Body of pancreas (tissue), 4 donors: Measurements from ENCODE around the gene CAPRIN1. TPM values are rescaled to one million over a fixed set of nuclear protein-coding genes. Genes with fewer than 3 reads are reported as not detected.

ENCODE experiments used
- ATAC-seq: fragments of 150-250 bp; one replicate; pipeline ENCODE4 v1.9.1; 2016
- DNase-seq, 4 donors: peaks; one replicate each; pipeline ENCODE4 v3.0.0-alpha.2; 2019
- H3K27ac ChIP-seq, 4 donors: fragments of 200-600 bp; sonication (generic); 1 replicate in 3 of 4; 2 replicates in 1 of 4; pipeline versions ENCODE4 v1.5.1 to v1.6.1; 2016 to 2019; ENCODE audit warnings: mild to moderate bottlenecking in 1 of 4, mixed read lengths in 1 of 4, moderate library complexity in 1 of 4
- H3K27me3 ChIP-seq, 2 donors: fragments of 200-600 bp; sonication (generic); one replicate each; pipeline ENCODE4 v1.6.0; 2016; ENCODE audit warnings: mild to moderate bottlenecking in 1 of 2
- H3K36me3 ChIP-seq, 2 donors: fragments of 200-600 bp; sonication (generic); replicated peaks in 1 of 2; 2 replicates each; pipeline ENCODE4 v1.5.1; 2016; ENCODE audit warnings: low read depth in 2 of 2; ENCODE audit not compliant: insufficient read depth in 1 of 2
- H3K4me1 ChIP-seq: fragments of 200-600 bp; sonication (generic); one replicate; pipeline ENCODE4 v1.6.0; 2016
- H3K4me3 ChIP-seq, 2 donors: fragments of 200-600 bp; sonication (generic); 1 replicate in 1 of 2; 2 replicates in 1 of 2; pipeline ENCODE4 v1.5.1; 2016 to 2019
- H3K9me3 ChIP-seq, 3 donors: fragments of 200-600 bp; sonication (generic); 1 replicate in 2 of 3; 2 replicates in 1 of 3; pipeline ENCODE4 v1.5.1; 2016
- POLR2A ChIP-seq, 3 donors: fragments of 450-650 bp; IDR thresholded peaks; one replicate each; pipeline ENCODE4 v1.6.1; 2016; ENCODE audit warnings: antibody characterized with exemption in 3 of 3, mild to moderate bottlenecking in 2 of 3
- WGBS, 2 donors: methylation state at CpG; one replicate each; pipeline ENCODE4 v1.1.5; 2017; 5-methylcytosine and 5-hydroxymethylcytosine counted together
- intact Hi-C: fragments of 100-400 bp; cut with DNase I; formaldehyde crosslinking; loops from one replicate; pipeline ENCODE4 v1.15.1; 2023
- total RNA-seq, 2 donors: library from RNA; depleted of rRNA; stranded (reverse); fragments of >200 nt; gene quantifications; one replicate each; pipeline ENCODE4 v1.1.0, GENCODE V29; 2016
- TF ChIP-seq, protein P1 (sequence below), 7 experiments: fragments of 450-650 bp in 4 of 7; fragments of 200-600 bp in 3 of 7; sonication (generic) in 3 of 7; IDR thresholded peaks; one replicate each; pipeline ENCODE4 v1.5.1; 2016 to 2019; ENCODE audit warnings: antibody characterized with exemption in 7 of 7

The CAPRIN1 gene
- total RNA-seq, 2 donors from 2014 or later = 90.0 to 165 TPM

DNA sequence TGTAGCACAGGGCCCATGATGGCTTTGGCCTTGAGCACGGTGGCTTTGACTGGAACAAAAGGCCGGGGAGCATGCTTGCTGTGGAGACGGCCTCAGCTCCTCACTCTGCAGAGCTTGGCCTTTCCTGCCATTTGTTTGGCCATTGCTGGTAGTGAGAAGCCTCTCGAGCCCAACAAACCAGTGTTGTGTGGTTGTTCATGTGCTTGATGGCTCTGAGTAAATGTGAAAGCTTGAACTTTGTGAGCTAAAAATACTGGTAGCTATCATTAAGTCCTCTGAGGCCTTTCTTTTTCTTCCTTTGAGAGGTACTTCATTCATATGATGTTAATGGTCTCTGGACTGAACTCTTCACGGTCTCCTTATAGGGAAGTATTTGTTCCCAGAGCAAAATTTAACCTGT is 93.5 kb downstream of the CAPRIN1 start:
- ATAC-seq (no peak), DNase-seq (no peak)
- intact Hi-C loops = no loop called here
- H3K36me3 ChIP-seq = peaks cover 12 to 49% of the 10 kb centered on the region in 2 donors
- H3K4me3 ChIP-seq = no peak overlapping the region
- H3K9me3 ChIP-seq = no peaks in the 10 kb centered on the region
- no peak overlapping the region for H3K27ac ChIP-seq
- no peaks in the 10 kb centered on the region for H3K4me1 ChIP-seq
- 78 to 100% methylated on average over 2 to 5 of the region's 5 CpGs for WGBS, 2 donors
- H3K27me3 ChIP-seq = no peaks in the 10 kb centered on the region
- TF ChIP-seq, protein P1, sequence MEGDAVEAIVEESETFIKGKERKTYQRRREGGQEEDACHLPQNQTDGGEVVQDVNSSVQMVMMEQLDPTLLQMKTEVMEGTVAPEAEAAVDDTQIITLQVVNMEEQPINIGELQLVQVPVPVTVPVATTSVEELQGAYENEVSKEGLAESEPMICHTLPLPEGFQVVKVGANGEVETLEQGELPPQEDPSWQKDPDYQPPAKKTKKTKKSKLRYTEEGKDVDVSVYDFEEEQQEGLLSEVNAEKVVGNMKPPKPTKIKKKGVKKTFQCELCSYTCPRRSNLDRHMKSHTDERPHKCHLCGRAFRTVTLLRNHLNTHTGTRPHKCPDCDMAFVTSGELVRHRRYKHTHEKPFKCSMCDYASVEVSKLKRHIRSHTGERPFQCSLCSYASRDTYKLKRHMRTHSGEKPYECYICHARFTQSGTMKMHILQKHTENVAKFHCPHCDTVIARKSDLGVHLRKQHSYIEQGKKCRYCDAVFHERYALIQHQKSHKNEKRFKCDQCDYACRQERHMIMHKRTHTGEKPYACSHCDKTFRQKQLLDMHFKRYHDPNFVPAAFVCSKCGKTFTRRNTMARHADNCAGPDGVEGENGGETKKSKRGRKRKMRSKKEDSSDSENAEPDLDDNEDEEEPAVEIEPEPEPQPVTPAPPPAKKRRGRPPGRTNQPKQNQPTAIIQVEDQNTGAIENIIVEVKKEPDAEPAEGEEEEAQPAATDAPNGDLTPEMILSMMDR (IDR thresholded peaks at IDR 0.05) = no peak
- TF ChIP-seq POLR2A (IDR thresholded peaks at IDR 0.05) = no peak

DNA sequence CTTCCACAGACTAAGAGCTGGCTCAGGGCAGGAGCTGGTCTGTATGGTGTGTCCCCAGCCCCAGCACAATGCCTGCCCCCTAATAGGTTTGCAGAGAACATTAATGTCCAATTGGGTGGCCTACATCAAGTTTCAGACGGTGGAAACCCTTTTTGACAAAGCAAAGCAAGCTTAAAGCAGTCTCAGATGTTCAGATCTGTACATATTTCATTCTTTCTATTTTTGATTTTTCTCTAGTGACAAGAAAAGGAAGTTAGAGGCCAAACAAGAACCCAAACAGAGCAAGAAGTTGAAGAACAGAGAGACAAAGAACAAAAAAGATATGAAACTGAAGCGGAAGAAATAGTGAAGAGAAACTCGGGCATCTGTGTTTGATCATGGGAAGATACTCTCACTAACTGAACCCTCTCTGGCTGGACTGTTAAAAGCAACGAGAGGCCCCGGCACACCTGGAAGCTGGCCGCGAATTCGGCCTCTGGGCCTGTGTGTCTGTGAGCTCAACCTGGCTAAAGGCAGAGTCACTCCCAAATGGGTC is 94.4 kb downstream of the CAPRIN1 start:
- Histone ChIP-seq H3K4me3 (no peak overlapping the region), H3K27me3 (no peaks in the 10 kb centered on the region), H3K27ac (no peak overlapping the region), H3K36me3 (peaks cover 8 to 44% of the 10 kb centered on the region in 2 donors), H3K9me3 (no peaks in the 10 kb centered on the region), H3K4me1 (no peaks in the 10 kb centered on the region)
- DNase-seq (no peak), ATAC-seq (no peak)
- whole genome bisulfite sequencing, 2 donors = 75 to 86% methylated on average over 8 of the region's 8 CpGs
- intact Hi-C loops = no loop called here
- no peak for TF ChIP-seq POLR2A (IDR thresholded peaks at IDR 0.05)
- TF ChIP-seq, protein P1 (IDR thresholded peaks at IDR 0.05) = no peak

DNA sequence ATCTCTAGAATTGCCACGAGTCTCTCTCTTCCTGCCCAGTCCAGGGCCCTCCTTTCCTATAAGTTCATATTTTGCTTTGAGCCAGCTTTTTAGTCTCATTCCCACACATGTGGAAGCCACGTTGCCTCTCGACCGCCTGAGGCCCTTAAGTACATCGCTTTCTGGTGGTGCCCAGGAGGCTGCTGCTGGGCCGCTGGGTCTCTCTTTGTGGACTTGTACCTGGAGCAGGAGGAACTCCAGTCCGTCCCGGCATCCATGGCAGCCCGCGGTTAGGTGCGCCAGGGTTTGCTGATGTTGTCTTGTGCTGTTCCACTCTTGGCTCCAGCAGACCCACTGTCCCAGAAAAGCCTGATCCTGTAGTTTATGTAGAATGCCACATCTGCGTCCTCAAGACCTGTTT is 94.9 kb downstream of the CAPRIN1 start:
- TF ChIP-seq POLR2A (IDR thresholded peaks at IDR 0.05) = no peak
- TF ChIP-seq, protein P1 (IDR thresholded peaks at IDR 0.05) = no peak
- Histone ChIP-seq H3K36me3 (peaks cover 7 to 44% of the 10 kb centered on the region in 2 donors), H3K27ac (no peak overlapping the region), H3K9me3 (no peaks in the 10 kb centered on the region), H3K4me3 (no peak overlapping the region), H3K27me3 (no peaks in the 10 kb centered on the region), H3K4me1 (no peaks in the 10 kb centered on the region)
- intact Hi-C loops = no loop called here
- DNase-seq = no peak
- ATAC-seq = no peak
- WGBS, 2 donors = 91 to 93% methylated on average over 9 to 12 of the region's 12 CpGs

DNA sequence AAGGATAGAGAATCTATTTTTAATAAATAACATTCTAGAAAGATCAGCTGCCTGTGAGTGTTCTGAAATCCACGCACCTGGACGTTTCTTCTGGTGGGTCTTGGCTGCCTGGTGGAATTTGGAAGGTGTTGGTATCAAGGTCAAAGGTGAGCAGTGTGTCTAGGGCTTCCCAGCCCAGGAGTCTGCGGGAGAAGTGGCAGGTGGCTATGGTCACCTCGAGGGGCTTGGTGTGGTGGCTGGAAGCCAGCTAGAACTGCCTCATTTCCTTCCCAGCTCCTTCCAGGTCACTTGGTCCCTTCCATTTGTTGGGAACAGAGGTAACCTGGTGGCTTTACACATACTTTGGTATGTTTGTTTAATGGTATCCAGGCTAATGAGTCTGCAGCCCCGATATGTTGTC is 95.3 kb downstream of the CAPRIN1 start:
- H3K36me3 ChIP-seq = peaks cover 7 to 40% of the 10 kb centered on the region in 2 donors
- TF ChIP-seq, protein P1 (IDR thresholded peaks at IDR 0.05) = no peak
- TF ChIP-seq POLR2A (IDR thresholded peaks at IDR 0.05) = no peak
- no peak overlapping the region for H3K4me3 ChIP-seq
- 53 to 60% methylated on average over 4 to 5 of the region's 5 CpGs for WGBS, 2 donors
- H3K4me1 ChIP-seq = no peaks in the 10 kb centered on the region
- H3K27me3 ChIP-seq = no peaks in the 10 kb centered on the region
- H3K27ac ChIP-seq = no peak overlapping the region
- ATAC-seq (no peak), DNase-seq (no peak)
- H3K9me3 ChIP-seq = no peaks in the 10 kb centered on the region
- intact Hi-C loops = no loop called here

DNA sequence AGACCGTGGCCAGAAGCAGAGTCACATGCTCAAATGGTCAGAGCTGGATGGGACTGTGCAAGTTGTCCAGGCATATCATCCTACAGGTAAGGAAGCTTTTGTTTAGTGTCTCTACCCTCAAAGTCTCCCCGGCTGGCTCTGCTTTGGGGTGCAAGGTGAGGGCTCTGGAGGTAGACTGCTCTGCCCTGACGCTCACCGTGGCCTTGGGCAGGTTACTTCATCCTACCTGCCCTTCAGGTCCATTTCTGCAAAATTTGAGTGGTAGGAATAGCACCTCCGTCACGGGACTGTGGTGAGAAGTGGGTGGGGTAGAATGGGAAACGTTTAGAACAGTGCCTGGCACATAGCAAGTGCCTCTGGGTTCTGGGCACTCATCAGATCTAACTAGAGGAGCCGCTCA is 96.0 kb downstream of the CAPRIN1 start:
- WGBS, 2 donors = 82 to 100% methylated on average over 1 to 8 of the region's 8 CpGs
- Histone ChIP-seq H3K9me3 (no peaks in the 10 kb centered on the region), H3K4me1 (no peaks in the 10 kb centered on the region), H3K4me3 (no peak overlapping the region), H3K27ac (no peak overlapping the region), H3K36me3 (peaks cover 7 to 32% of the 10 kb centered on the region in 2 donors), H3K27me3 (no peaks in the 10 kb centered on the region)
- DNase-seq (no peak), ATAC-seq (no peak)
- TF ChIP-seq, protein P1 (IDR thresholded peaks at IDR 0.05) = no peak
- TF ChIP-seq POLR2A (IDR thresholded peaks at IDR 0.05) = no peak
- intact Hi-C loops = no loop called here
